Measurements from ENCODE around the gene AKAP17A. TPM values are rescaled to one million over a fixed set of nuclear protein-coding genes. Genes with fewer than 3 reads are reported as not detected.

AKAP17A gene
- total RNA-seq, 1 experiment from 2014 or later, result 39.9 TPM

GRCh38 chrX:1576201-1576992 is 15.0 kb upstream of the AKAP17A start:
- Mint-ChIP-seq H3K27me3 (ENCODE audit: unreplicated experiment) (no peaks in the 10 kb centered on the region), H3K36me3 (ENCODE audit: insufficient read depth, unreplicated experiment) (no peaks in the 10 kb centered on the region), H3K4me3 (ENCODE audit: low read depth, unreplicated experiment) (no peak overlapping the region), H3K4me1 (ENCODE audit: low read depth, unreplicated experiment) (no peaks in the 10 kb centered on the region), H3K27ac (ENCODE audit: unreplicated experiment) (no peak overlapping the region), H3K9me3 (ENCODE audit: low read depth, unreplicated experiment) (no peaks in the 10 kb centered on the region)
- no TSS peak for BruUV-seq (replicated peaks)
- CTCF ChIA-PET, result no interaction called here
- intact Hi-C loops (cut with micrococcal nuclease; ENCODE audit: unreplicated experiment), result no loop called here
- TF ChIP-seq CTCF (IDR thresholded peaks at IDR 0.05; ENCODE audit: unreplicated experiment), result no peak
- DNase-seq, result no peak

GRCh38 chrX:1577845-1578244 is 13.6 kb upstream of the AKAP17A start:
- H3K27me3 Mint-ChIP-seq (ENCODE audit: unreplicated experiment), result no peaks in the 10 kb centered on the region
- no peak for DNase-seq
- no peak for TF ChIP-seq CTCF (IDR thresholded peaks at IDR 0.05; ENCODE audit: unreplicated experiment)
- H3K27ac Mint-ChIP-seq (ENCODE audit: unreplicated experiment), result no peak overlapping the region
- intact Hi-C loops (cut with micrococcal nuclease; ENCODE audit: unreplicated experiment), result no loop called here
- no TSS peak for BruUV-seq (replicated peaks)
- peaks cover 4% of the 10 kb centered on the region for H3K4me1 Mint-ChIP-seq (ENCODE audit: low read depth, unreplicated experiment)
- H3K4me3 Mint-ChIP-seq (ENCODE audit: low read depth, unreplicated experiment), result no peak overlapping the region
- CTCF ChIA-PET, result no interaction called here
- H3K36me3 Mint-ChIP-seq (ENCODE audit: insufficient read depth, unreplicated experiment), result no peaks in the 10 kb centered on the region
- no peaks in the 10 kb centered on the region for H3K9me3 Mint-ChIP-seq (ENCODE audit: low read depth, unreplicated experiment)

- Mint-ChIP-seq H3K9me3 (ENCODE audit: low read depth, unreplicated experiment) (no peaks in the 10 kb centered on the region), H3K36me3 (ENCODE audit: insufficient read depth, unreplicated experiment) (no peaks in the 10 kb centered on the region), H3K27ac (ENCODE audit: unreplicated experiment) (no peak overlapping the region), H3K4me3 (ENCODE audit: low read depth, unreplicated experiment) (no peak overlapping the region), H3K4me1 (ENCODE audit: low read depth, unreplicated experiment) (peaks cover 12% of the 10 kb centered on the region), H3K27me3 (ENCODE audit: unreplicated experiment) (no peaks in the 10 kb centered on the region)
- BruUV-seq (replicated peaks), result no TSS peak
- no peak for TF ChIP-seq CTCF (IDR thresholded peaks at IDR 0.05; ENCODE audit: unreplicated experiment)
- CTCF ChIA-PET, result no interaction called here
- intact Hi-C loops (cut with micrococcal nuclease; ENCODE audit: unreplicated experiment), result no loop called here
- no peak for DNase-seq
Observed at GRCh38 chrX:1578511-1579173, 12.8 kb upstream of the AKAP17A start.

GRCh38 chrX:1581132-1581531 is 10.3 kb upstream of the AKAP17A start:
- peak; percentile 55 for DNase-seq
- peak; percentile 65 for TF ChIP-seq CTCF (IDR thresholded peaks at IDR 0.05; ENCODE audit: unreplicated experiment)
- Mint-ChIP-seq H3K9me3 (ENCODE audit: low read depth, unreplicated experiment) (no peaks in the 10 kb centered on the region), H3K4me3 (ENCODE audit: low read depth, unreplicated experiment) (no peak overlapping the region), H3K36me3 (ENCODE audit: insufficient read depth, unreplicated experiment) (no peaks in the 10 kb centered on the region), H3K27ac (ENCODE audit: unreplicated experiment) (no peak overlapping the region), H3K4me1 (ENCODE audit: low read depth, unreplicated experiment) (peaks cover 15% of the 10 kb centered on the region), H3K27me3 (ENCODE audit: unreplicated experiment) (no peaks in the 10 kb centered on the region)
- CTCF ChIA-PET, result no interaction called here
- no TSS peak for BruUV-seq (replicated peaks)
- intact Hi-C loops (cut with micrococcal nuclease; ENCODE audit: unreplicated experiment), result loop anchor here (5.0 kb wide), 1 partner anchor 129 kb away; the partner anchor contains the start of gene ASMTL

All from Calu3 (cell line).